ENCODE results near the gene KIAA1217. TPM values are rescaled to one million over a fixed set of nuclear protein-coding genes. Genes with fewer than 3 reads are reported as not detected.

Gene KIAA1217
- polyA plus RNA-seq, 3 donors = not detected

- TF ChIP-seq CTCF (IDR thresholded peaks at IDR 0.05) = no peak
- H3K4me1 Mint-ChIP-seq = no peaks in the 10 kb centered on the region
- Histone ChIP-seq H3K27me3 (ENCODE audit: control insufficient read depth in 2 of 2, insufficient read depth in 2 of 2, low read length in 2 of 2) (no peaks in the 10 kb centered on the region), H2AFZ (ENCODE audit: insufficient read depth, low read depth, low read length, poor library complexity, severe bottlenecking) (no peak overlapping the region), H4K20me1 (ENCODE audit: insufficient read depth, low read length) (no peaks in the 10 kb centered on the region), H3K9me3 (replicated peaks in 1 of 2; ENCODE audit: control insufficient read depth in 1 of 2, insufficient read depth in 1 of 2, low read length in 2 of 2) (peaks cover 0 to 3% of the 10 kb centered on the region in 2 donors), H3K9ac (ENCODE audit: insufficient read depth, low read length, poor library complexity, severe bottlenecking) (no peak overlapping the region), H3K4me2 (replicated peaks; ENCODE audit: extremely low read depth, low read length, poor library complexity, severe bottlenecking) (no peak overlapping the region), H3K4me3 (replicated peaks in 1 of 3; ENCODE audit: low read depth in 2 of 3, low read length in 3 of 3) (no peak overlapping the region), H3K27ac (ENCODE audit: low read depth in 1 of 2, low read length in 2 of 2) (no peak overlapping the region), H3K36me3 (replicated peaks in 1 of 2; ENCODE audit: control insufficient read depth in 1 of 2, insufficient read depth in 2 of 2, low read length in 2 of 2) (no peaks in the 10 kb centered on the region), H3K79me2 (ENCODE audit: insufficient read depth, low read length) (no peaks in the 10 kb centered on the region), H3K4me1 (ENCODE audit: control insufficient read depth in 1 of 2, insufficient read depth in 2 of 2, low read length in 2 of 2) (no peaks in the 10 kb centered on the region)
- intact Hi-C loops (cut with micrococcal nuclease) = no loop called here
- DNase-seq = no peak
- H3K27me3 Mint-ChIP-seq (ENCODE audit: low read depth in 3 of 3) = peaks cover 0 to 2% (median 0%) of the 10 kb centered on the region in 3 donors
- peaks cover 0 to 12% (median 2%) of the 10 kb centered on the region in 7 donors for H3K9me3 Mint-ChIP-seq
- no peaks in the 10 kb centered on the region for H3K36me3 Mint-ChIP-seq
- H3K27ac Mint-ChIP-seq = no peak overlapping the region
- WGBS (ENCODE audit: insufficient coverage) = 81% methylated on average over 6 of the region's 9 CpGs
- H3K4me3 Mint-ChIP-seq = no peak overlapping the region
These were observed 254.9 kb downstream of the KIAA1217 start for GRCh38 chr10:24463611-24464426.

- peaks cover 0 to 2% (median 0%) of the 10 kb centered on the region in 3 donors for H3K27me3 Mint-ChIP-seq (ENCODE audit: low read depth in 3 of 3)
- Histone ChIP-seq H3K36me3 (replicated peaks in 1 of 2; ENCODE audit: control insufficient read depth in 1 of 2, insufficient read depth in 2 of 2, low read length in 2 of 2) (no peaks in the 10 kb centered on the region), H3K4me2 (replicated peaks; ENCODE audit: extremely low read depth, low read length, poor library complexity, severe bottlenecking) (no peak overlapping the region), H3K4me3 (replicated peaks in 1 of 3; ENCODE audit: low read depth in 2 of 3, low read length in 3 of 3) (no peak overlapping the region), H3K9me3 (replicated peaks in 1 of 2; ENCODE audit: control insufficient read depth in 1 of 2, insufficient read depth in 1 of 2, low read length in 2 of 2) (no peaks in the 10 kb centered on the region), H2AFZ (ENCODE audit: insufficient read depth, low read depth, low read length, poor library complexity, severe bottlenecking) (no peak overlapping the region), H4K20me1 (ENCODE audit: insufficient read depth, low read length) (no peaks in the 10 kb centered on the region), H3K9ac (ENCODE audit: insufficient read depth, low read length, poor library complexity, severe bottlenecking) (no peak overlapping the region), H3K79me2 (ENCODE audit: insufficient read depth, low read length) (no peaks in the 10 kb centered on the region), H3K27me3 (ENCODE audit: control insufficient read depth in 2 of 2, insufficient read depth in 2 of 2, low read length in 2 of 2) (no peaks in the 10 kb centered on the region), H3K27ac (ENCODE audit: low read depth in 1 of 2, low read length in 2 of 2) (no peak overlapping the region), H3K4me1 (ENCODE audit: control insufficient read depth in 1 of 2, insufficient read depth in 2 of 2, low read length in 2 of 2) (no peaks in the 10 kb centered on the region)
- no peak for DNase-seq
- 96% methylated on average over 7 of the region's 14 CpGs for WGBS (ENCODE audit: insufficient coverage)
- intact Hi-C loops (cut with micrococcal nuclease) = no loop called here
- no peak overlapping the region for H3K4me3 Mint-ChIP-seq
- H3K4me1 Mint-ChIP-seq = no peaks in the 10 kb centered on the region
- no peak overlapping the region for H3K27ac Mint-ChIP-seq
- H3K36me3 Mint-ChIP-seq = no peaks in the 10 kb centered on the region
- no peak for TF ChIP-seq CTCF (IDR thresholded peaks at IDR 0.05)
- H3K9me3 Mint-ChIP-seq = peaks cover 0 to 18% (median under 1%) of the 10 kb centered on the region in 7 donors
These were observed 256.4 kb downstream of the KIAA1217 start for GRCh38 chr10:24465124-24465874.
